ENCODE measurements around the gene AP5Z1.

DNA sequence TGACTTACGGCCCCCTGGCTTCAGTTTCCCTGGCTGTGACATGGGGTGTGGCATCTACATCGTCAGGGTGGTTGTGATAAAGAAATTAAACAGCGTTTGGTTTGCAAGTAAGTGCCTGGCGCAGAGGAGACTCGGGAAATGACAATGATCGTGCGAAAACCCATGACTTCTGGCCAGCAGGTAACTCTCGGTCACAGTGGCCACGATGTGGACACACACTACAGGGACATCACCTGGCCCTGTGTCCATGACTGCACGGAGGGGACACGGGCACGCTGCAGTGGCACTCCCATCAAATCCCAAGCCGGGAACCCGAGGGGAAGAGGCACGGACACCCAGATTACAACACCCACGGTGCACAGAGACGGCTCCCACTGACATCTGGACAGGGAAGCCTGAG, 57.8 kb downstream of the AP5Z1 start:
- TF ChIP-seq EZH2 (IDR thresholded peaks at IDR 0.05; ENCODE audit: borderline replicate concordance, insufficient read depth, low read depth, low read length, poor library complexity, severe bottlenecking), result no peak
- TF ChIP-seq, protein P1, sequence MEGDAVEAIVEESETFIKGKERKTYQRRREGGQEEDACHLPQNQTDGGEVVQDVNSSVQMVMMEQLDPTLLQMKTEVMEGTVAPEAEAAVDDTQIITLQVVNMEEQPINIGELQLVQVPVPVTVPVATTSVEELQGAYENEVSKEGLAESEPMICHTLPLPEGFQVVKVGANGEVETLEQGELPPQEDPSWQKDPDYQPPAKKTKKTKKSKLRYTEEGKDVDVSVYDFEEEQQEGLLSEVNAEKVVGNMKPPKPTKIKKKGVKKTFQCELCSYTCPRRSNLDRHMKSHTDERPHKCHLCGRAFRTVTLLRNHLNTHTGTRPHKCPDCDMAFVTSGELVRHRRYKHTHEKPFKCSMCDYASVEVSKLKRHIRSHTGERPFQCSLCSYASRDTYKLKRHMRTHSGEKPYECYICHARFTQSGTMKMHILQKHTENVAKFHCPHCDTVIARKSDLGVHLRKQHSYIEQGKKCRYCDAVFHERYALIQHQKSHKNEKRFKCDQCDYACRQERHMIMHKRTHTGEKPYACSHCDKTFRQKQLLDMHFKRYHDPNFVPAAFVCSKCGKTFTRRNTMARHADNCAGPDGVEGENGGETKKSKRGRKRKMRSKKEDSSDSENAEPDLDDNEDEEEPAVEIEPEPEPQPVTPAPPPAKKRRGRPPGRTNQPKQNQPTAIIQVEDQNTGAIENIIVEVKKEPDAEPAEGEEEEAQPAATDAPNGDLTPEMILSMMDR (IDR thresholded peaks at IDR 0.05), result no peak

All from B cell (primary cell).